GM18867 (cell line): Measurements from ENCODE around the gene MRPL41.
"Not testable (repeated sequence)": the region's sequence is repeated elsewhere in the genome, so short reads cannot be mapped to it uniquely, and the experiment has no call there.

Source experiments
- ATAC-seq: cut with Tn5 transposase; IDR thresholded peaks from one replicate; pipeline ENCODE4 v1.9.1; 2021; ENCODE audit warnings: mild to moderate bottlenecking, moderate library complexity; ENCODE audit not compliant: unreplicated experiment

MRPL41 gene

DNA sequence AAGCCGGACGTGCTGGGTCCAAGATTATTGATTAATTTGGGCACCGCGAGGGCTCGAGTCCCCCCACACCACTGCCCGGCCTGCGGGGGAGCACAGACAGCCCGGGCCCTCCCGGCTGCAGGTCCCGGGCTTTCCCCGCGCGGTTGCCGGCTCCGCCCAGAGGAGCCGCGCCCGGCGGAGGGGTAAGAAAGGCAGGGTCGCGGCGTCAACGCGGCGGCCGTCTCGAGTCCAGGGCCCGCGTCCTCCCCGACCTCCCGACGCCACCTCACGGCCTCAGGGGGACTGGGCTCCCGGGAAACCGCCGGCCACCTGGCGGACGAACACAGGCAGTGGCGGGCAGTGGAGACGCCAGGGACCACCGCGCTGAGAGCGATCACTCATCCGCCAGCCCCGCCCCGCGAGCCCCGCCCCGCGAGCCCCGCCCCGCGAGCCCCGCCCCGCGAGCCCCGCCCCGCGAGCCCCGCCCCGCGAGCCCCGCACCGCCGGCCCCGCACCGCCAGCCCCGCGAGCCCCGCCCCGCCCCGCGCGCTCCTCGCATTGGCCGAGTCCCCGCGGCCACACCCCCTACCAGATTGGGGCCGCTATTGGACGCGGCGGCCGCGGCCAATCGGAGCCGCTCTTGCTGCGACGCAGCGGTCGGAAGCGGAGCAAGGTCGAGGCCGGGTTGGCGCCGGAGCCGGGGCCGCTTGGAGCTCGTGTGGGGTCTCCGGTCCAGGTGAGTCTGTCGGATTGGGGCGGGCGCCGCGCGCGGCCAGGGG, at the start of gene MRPL41:
Gene MRPL41 (plus strand): TSS at position 616 of the 758 bp plus-strand sequence. CDS start 203 bp downstream, outside the sequence.
- ATAC-seq = peak; percentile 78

DNA sequence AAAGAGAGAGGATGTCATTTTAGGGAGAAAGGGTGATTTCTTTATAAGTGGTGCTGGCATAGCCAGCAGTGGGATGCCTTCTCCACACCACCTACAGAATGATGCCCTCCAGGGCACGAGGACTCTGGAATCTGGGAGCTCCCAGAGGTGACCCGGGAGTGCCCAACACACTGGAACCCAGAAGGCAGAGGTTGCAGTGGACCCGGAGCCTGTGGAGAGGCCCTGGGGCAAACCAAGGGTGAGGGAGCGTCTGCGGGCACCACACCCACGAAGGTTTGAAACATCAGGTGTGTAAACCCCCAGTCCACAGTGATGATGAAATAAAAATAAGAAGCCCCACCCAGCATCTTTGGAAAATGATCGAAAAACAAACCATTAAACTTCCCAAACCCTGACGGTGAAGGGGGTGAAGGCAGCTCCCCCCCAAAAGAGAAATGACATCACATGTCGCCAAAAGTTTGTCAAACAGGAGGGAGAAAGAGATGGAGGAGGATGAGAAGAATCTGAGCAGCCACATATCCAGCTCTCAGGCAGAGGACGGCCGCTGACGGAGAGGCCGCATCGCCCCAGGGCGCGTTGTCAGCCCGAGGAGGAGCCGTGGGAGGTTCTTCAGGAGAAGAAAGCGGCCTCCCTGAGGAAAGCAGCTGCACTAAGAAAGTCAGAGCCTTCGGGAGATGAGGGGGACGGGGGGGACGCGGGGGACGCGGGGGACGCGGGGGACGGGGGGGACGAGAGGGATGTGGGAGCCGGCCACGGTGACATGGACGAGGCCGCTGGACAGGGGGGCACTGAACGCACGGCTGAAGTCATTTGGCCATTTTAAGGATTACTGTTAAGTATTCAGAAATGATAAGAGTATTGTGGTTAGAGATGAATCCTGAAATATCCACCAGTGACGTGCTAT, 49.4 kb upstream of the MRPL41 start:
- ATAC-seq = no peak

DNA sequence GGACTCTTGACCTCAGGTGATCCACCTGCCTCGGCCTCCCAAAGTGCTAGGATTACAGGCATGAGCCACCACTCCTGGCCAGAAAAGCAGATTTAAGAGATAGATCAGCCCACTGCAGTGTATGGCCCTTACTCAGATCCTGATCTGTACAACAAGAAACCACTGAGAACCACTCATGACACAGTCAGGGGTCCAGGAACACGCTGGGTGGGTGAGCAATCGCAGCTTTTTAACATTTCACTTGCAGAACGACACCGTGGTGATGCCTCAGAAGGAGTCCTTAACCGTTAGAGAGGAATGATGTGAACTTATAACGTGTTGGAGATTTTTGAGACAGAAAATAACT, 47.3 kb upstream of the MRPL41 start:
- no peak for ATAC-seq

DNA sequence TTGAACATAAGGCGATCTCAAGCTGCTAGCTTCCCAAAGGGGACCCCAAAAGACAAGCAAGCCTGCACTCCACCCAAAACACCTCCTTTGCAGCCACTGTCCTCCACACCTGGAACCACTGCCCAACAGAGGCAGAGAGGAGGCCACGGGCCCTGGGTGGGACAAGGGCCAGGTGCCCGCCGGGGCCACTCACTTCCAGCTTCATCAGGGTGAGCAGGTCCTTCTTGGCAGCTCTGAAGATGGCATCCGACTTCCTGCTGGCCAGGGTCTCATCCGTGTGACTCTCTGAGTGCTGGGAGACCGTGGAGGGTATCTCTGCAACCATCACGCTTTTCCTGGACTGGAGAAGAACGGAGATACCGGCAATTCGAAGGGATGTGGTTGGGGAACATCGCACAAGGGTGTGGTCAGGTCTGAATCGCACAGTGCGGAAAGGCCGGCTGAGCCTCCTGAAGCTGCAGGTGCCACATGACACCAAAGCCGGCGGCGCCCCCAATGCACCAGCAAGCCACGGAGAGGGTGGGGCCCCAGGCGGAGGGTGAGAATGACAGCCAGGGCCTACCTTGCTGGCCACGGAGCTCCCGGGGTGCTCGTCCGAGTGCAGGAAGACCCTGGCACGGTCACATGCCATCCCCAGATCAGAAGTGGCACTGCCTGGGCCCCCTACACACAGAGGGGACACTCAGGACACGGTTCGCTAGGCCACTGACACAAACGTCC, 46.1 kb upstream of the MRPL41 start:
- ATAC-seq = no peak

DNA sequence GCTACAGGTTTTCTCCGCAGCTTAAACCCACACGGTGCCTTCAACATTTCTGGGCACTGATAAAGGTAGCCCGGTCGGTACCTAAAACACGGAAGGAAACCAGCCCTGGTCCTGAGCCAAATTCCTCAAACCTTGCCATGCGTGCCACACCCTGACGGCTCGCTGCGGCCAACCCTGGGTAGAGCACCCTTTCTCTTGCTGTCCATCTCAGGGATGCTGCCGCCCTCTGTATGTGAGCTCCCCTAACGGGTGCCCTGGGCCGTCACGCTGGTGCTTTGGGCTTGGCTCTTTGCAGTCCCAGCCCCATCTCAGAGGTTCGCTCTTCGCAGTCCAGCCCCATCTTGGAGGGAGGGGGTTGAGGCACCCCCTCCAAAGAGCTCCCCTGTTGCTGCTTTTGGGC, 45.4 kb upstream of the MRPL41 start:
- ATAC-seq = no peak

DNA sequence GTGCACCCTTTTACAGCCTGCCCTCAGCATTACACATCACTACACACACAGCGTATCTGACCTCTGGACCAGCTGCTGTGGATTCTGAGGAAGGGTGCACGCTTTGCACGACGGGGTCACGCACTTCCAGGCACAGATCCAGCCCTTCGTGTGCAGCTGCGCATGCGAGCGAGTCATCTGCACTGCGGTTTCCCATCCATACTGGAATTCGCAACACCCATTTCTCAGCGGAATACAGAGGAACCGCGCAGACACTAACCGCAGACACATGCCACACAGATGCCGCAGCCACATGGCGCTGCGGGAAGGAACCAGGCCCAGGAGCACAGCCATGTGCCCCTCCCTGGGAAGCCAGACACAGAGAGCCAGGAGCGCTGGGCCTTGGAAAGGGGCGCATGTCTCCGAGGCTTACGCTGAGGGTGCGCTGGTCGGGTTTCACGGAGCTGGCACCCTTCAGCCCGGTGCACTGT, 44.9 kb upstream of the MRPL41 start:
- ATAC-seq = no peak

DNA sequence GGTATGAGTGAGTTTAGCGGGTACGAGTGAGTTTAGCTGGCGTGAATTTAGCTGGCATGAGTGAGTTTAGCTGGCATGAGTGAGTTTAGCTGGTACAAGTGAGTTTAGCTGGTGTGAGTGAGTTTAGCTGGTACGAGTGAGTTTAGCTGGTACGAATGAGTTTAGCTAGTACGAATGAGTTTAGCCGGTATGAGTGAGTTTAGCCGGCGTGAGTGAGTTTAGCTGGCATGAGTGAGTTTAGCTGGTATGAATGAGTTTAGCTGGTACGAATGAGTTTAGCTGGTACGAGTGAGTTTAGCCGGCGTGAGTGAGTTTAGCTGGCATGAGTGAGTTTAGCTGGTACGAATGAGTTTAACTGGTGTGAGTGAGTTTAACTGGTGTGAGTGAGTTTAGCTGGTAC, 42.5 kb upstream of the MRPL41 start:
- no peak for ATAC-seq

DNA sequence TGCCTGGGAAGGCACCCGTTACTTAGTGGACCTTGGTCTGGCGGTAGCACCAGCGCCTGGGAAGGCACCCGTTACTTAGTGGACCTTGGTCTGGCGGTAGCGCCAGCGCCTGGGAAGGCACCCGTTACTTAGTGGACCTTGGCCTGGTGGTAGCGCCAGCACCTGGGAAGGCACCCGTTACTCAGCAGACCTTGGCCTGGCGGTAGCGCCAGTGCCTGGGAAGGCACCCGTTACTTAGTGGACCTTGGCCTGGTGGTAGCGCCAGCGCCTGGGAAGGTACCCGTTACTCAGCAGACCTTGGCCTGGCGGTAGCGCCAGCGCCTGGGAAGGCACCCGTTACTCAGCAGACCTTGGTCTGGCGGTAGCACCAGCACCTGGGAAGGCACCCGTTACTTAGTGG, 40.6 kb upstream of the MRPL41 start:
- ATAC-seq = not testable (repeated sequence)

DNA sequence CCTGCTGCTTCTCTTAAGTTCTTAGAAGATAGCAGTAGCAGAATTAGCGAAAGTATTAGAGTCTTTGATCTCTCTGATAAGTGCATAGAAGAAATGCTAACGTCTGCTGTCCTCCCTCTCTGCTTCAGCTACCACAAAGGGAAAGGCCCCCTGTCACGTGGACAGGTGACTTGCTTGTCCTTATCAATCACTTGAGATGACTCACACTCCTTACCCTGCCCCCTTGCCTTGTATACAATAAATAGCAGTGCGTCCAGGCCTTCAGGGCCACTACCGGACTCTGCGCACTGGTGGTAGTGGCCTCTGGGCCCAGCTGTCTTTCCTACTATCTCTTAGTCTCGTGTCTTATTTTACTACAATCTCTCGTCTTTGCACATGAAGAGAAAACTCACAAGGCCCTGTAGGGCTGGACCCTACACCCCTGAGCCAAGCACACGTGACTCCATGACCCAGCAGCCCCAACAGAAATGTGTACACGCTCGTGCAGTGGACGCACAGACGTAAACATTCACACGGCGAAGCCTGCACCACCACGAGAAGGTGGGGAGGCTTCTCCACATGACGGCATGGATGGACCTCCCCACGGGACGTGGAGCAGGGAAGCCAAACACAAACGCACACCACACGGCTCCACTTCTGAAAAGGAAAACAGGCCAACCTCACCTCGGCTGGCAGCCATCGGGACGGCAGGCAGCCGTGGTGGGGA, 39.8 kb upstream of the MRPL41 start:
- no peak for ATAC-seq

DNA sequence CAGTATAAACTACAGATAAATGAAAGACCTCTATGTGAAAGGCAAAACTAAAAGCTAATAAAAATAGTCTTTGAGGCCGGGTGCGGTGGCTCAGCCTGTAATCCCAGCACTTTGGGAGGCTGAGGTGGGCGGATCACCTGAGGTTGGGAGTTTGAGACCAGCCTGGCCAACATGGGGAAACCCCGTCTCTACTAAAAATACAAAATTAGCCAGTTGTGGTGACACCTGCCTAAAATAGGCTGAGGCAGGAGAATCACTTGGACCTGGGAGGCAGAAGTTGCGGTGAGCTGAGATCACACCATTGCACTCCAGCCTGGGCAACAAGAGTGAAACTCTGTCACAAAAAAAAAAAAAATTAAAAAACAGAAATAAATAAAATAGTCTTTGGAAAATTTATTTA, 38.5 kb upstream of the MRPL41 start:
- not testable (repeated sequence) for ATAC-seq

DNA sequence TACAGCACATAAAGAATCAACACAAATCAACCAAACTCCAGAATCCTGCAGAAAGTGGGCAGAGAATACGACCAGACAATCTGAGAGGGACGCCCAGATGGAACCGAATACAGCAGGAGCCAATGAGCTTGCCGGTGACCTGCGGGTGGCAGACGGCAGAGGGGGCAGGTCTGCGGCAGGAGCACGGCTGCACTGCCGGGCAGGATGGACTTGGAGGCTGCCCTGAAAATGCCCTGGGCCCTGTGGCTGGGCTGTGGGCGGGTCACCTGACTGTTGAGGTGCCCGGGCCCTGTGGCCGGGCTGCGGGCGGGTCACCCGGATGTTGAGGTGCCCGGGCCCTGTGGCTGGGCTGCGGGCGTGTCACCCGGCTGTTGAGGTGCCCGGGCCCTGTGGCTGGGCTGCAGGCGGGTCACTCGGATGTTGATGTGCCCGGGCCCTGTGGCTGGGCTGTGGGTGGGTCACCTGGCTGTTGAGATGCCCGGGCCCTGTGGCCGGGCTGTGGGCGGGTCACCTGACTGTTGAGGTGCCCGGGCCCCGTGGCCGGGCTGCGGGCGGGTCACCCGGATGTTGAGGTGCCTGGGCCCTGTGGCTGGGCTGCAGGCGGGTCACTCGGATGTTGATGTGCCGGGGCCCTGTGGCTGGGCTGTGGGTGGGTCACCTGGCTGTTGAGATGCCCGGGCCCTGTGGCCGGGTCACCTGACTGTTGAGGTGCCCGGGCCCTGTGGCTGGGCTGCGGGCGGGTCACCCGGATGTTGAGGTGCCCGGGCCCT, 37.7 kb upstream of the MRPL41 start:
- ATAC-seq = not testable (repeated sequence)

DNA sequence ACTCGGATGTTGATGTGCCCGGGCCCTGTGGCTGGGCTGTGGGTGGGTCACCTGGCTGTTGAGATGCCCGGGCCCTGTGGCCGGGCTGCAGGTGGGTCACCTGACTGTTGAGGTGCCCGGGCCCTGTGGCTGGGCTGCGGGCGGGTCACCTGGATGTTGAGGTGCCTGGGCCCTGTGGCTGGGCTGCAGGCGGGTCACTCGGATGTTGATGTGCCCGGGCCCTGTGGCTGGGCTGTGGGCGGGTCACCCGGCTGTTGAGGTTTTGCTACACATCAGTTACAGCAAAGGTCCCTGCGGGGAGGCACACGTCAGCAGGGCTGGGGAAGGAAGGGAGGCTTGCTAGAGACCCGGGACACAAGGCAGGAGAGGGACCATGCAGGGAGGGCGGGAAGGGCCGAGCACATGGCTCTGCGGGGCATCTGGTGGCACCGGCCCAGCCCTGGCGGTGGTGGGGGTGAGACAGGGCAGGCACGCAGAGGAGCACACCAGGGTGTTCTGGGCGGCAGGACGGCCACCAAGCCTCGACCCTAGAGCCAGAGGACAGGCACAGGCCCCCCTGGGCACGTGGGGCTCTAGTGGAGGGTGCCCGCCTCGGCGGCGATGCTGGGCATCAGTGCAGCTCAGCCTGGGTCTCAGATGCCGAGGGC, 36.9 kb upstream of the MRPL41 start:
- ATAC-seq = no peak

DNA sequence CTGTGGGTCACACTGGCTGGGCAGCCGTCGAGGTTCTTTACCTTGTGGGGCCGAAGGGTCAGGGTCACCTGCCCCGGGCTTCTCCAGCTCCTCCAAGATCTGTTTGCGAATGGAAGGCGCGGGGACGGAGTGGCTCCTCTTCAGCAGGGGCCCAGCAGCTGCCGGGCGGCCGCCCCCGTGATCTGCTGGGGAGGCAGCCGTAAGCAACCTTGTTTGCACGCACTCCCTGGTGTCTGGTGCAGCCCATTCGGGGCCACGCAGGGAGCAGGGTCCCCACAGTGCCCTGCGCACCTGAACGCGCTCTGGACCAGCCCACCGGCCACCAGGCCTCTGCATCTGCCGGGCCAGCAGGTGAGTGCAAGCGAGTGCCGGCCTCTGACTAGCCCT, 36.3 kb upstream of the MRPL41 start:
- ATAC-seq = no peak

DNA sequence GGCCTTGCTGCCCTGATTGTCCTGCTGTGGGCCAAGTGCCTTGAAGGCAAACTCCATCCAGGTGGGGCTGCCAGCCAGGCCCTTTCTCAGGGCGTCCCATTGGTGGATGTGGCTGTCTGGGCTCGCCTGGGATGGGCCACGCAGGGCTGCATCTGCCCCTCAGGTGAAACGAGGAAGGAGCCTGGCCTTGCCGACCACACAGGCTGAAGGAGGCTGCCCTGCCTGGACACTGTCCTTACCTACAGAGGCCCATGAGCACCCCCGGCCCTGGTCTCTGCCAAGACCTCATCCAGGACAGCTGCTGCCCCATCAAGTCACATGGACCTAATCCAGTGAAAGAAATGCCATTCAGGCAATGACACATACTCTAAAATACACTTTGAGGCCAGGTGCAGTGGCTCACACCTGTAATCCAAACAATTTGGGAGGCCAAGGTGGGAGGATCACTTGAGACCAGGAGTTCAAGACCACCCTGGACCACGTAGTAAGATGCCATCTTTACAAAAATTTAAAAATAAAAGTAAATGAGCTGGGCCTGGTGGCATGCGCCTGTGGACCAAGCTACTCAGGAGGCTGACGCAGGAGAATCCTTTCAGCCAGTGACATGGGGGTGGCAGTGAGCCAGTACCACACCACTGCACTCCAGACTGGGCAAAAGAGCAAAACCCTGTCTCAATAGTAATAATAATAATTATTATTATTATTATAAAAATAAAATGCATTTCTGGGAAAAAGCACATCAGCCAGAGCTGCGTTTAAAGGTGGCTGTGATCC, 35.3 kb upstream of the MRPL41 start:
- ATAC-seq = no peak

DNA sequence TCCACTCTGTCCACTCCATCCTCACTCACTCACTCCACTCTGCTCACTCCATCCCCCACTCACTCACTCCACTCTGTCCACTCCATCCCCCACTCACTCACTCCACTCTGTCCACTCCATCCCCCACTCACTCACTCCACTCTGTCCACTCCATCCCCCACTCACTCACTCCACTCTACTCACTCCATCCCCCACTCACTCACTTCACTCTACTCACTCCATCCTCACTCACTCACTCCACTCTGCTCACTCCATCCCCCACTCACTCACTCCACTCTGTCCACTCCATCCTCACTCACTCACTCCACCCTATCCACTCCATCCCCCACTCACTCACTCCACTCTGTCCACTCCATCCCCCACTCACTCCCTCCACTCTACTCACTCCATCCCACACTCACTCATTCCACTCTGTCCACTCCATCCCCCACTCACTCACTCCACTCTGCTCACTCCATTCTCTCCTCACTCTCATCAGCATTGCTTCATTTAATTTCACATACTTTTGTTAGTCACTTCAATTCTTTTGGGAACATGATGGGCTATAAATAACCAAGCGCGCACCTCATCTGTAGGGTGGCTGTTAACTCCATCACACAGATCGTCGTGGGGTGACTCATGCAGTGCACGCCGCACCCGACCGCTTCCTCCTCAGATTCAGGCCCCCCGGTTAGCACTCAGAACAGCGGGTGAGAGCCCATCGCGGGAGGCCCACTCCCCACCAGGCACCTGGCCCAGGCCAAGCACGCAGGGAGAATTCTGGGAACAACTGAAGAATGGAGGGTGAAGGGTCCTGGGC, 32.8 kb upstream of the MRPL41 start:
- ATAC-seq = not testable (repeated sequence)

DNA sequence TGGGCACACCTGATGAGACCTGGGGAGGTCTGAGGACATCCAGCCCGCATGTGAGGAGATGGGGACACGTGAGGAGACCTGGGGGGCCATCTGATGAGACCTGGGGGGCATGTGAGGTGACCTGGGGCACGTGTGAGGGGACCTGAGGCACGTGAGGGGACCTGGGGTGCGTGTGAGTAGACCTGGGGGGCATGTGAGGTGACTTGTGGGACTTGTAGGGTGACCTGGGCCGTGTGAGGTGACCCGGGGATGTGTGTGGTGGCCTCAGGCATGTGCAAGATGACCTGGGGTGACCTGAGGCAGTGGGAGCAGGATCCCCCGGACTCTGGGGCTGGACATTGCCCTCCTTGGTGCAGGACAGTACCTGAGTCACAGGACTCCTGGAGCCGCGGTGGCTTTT, 32.1 kb upstream of the MRPL41 start:
- no peak for ATAC-seq

DNA sequence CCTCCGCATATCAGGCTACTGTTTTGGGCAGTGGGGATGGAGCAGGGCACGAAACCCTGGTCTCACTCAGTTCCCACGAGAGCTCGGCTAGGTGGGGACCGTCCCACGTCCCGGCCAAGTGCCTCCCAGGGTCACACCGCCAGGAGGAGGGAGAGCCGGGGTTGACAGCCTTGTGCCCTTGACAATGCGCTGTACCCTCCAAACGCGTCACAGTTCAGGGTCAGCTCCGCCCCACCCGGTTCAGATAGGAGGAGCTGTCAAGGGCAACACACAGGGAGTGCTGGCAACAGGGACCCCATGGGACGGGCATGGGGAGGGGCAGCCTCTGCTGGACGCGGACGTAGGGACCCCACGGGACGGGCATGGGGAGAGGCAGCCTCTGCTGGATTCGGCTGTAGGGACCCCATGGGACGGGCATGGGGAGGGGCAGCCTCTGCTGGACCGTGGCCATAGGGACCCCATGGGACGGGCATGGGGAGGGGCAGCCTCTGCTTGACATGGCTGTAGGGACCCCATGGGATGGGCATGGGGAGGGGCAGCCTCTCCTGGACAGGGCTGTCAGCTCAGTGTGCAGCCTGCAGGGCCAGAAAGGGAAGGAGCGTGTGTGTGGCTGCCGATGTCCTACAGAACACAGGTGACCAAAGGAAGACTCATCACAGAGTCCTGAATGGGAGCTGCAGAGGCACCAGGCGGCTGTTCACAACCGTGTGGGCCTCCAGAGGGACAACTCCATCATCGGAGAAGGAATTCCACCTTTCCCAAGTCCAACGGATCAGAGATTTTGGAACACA, 30.9 kb upstream of the MRPL41 start:
- no peak for ATAC-seq
